GM12872 (cell line): Measurements from ENCODE around the gene ZNF789.

Experiments used
- TF ChIP-seq, protein P1 (sequence below): IDR thresholded peaks from 3 replicates; pipeline ENCODE4 v1.5.1; 2011; ENCODE audit warnings: low read depth, mild to moderate bottlenecking, low read length, moderate library complexity; ENCODE audit not compliant: insufficient read depth

The ZNF789 gene

DNA sequence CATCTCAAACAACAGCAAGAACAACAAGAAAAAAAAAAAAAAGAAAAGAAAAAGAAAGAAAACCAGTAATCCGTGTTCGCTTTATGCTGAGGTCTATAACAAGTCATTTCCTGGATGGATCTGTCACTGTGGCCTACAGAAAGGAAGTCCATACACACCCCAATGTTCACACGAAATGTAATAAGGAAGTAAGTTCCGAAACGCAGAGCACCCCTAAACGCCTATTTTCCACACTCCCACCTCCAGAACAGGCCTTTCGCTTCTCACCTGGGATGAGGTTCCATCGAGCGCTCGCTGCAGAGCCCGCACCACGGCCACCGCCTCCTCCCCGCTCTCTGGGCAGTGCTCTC lies 26.7 kb downstream of the ZNF789 start:
- TF ChIP-seq, protein P1, sequence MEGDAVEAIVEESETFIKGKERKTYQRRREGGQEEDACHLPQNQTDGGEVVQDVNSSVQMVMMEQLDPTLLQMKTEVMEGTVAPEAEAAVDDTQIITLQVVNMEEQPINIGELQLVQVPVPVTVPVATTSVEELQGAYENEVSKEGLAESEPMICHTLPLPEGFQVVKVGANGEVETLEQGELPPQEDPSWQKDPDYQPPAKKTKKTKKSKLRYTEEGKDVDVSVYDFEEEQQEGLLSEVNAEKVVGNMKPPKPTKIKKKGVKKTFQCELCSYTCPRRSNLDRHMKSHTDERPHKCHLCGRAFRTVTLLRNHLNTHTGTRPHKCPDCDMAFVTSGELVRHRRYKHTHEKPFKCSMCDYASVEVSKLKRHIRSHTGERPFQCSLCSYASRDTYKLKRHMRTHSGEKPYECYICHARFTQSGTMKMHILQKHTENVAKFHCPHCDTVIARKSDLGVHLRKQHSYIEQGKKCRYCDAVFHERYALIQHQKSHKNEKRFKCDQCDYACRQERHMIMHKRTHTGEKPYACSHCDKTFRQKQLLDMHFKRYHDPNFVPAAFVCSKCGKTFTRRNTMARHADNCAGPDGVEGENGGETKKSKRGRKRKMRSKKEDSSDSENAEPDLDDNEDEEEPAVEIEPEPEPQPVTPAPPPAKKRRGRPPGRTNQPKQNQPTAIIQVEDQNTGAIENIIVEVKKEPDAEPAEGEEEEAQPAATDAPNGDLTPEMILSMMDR = no peak

DNA sequence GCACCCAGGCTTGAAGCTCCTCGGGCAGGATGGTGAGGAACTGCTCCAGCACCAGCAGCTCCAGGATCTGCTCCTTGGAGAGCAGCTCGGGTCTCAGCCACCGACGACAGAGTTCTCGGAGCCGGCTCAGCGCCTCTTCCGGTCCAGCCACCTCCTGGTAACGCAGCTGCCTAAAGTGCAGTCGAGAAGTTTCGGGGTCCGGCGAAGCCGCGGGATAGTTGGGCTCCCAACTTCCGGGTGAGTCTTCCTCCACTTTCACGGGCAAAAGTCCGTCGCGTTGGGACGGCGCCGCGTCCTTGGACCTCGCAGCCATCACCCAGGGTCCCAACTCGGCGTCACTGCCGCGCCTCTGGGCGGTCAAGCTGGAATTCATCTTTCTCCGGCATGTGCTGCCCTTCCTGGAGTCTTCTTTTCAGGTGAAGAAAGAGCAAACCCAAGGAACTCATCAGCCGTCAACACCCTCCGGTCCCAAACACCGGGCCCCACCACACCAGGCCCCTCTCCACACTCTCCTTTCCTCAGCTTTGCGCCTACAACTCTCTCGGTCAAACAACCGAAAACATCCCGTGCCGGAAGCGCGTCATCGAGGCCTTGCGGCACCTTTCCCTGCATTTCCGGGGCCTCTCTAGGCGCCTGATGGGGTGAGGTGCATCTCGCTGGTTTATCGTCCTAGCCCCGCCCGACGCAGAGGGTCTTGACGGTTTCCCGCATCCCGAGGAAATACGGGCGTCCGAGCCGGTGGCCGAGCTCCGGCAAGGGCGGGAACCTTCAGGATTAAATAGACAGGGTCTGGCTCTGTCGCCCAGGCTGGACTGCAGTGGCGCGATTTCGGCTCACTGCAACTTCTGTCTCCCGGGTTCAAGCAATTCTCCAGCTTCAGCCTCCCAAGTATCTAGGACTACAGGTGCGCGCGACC lies 27.3 kb downstream of the ZNF789 start, which contains the start of gene ZNF394:
Gene ZNF394 (minus strand): TSS at position 561 of the 916 bp plus-strand sequence. CDS start 188 bp downstream, at position 373.
- TF ChIP-seq, protein P1 = no peak

DNA sequence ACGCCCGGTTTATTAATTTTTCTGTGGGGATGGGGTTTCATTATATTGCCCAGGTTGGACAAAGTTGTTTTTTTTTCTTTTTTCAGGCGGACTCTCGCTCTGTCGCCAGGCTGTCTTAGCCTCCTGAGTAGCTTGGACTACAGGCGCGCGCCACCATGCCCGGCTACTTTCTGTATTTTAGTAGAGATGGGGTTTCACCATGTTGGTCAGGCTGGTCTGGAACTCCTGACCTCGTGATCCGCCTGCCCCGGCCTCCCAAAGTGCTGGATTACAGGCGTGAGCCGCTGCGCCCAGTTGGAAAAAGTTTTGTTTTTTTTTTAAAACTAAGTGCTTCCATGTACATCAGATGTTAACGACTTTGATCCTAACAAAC lies 27.9 kb downstream of the ZNF789 start:
- TF ChIP-seq, protein P1 = no peak

DNA sequence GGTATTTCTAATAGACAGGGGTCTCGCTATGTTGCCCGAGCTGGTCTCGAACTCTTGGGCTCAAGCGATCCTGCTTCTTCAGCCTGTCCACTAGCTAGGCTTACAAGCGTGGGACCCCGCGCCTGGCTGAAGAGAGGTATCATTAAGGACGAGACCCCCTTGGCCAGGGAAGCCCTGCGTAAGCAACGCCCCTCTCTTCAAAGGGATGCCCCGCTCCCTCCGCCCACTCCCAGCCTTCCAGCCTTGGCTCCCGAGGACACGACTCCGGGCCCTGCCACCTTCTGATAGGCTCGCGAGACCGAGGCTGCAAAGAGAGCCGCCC lies 31.6 kb downstream of the ZNF789 start:
- TF ChIP-seq, protein P1 = no peak

DNA sequence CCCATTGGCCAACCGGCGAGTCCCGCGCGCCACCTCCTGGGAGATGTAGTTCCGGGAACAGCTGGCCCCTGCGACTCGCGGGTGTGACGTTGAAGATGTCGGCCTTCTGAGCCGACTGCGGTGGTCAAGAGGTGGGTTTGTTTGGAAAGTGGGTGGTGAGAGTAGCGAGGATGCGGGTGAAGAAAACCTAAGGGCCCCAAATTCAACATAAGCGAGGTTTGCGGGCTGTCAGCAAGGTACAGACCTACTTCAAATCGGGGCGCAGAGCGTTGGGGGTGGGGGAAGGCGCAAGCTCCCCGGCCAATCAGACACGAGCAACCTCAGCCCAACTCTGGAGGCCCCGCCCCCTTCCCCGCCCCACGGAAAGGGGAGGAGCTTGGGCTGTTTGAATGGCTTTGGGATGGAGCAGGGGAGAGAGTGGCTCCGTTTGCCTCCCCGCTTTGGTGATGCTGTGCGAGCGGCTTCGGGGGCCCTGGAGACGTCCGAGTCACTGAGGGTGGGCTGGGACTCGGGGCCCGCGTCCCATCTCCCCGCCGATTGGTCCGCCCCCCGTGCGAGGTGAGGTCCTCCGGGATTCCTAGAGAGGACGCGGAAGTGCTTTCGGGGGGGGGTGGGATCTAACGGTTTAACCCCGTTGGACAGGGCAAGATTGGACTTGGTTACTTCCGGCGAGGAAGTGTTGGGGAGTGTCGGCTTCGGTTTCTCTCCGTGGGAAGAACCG lies 32.1 kb downstream of the ZNF789 start, which contains the start of gene ZKSCAN5:
Gene ZKSCAN5 (plus strand): TSS at position 60 of the 721 bp plus-strand sequence. CDS start 1,383 bp downstream, outside the sequence.
- TF ChIP-seq, protein P1 = no peak

DNA sequence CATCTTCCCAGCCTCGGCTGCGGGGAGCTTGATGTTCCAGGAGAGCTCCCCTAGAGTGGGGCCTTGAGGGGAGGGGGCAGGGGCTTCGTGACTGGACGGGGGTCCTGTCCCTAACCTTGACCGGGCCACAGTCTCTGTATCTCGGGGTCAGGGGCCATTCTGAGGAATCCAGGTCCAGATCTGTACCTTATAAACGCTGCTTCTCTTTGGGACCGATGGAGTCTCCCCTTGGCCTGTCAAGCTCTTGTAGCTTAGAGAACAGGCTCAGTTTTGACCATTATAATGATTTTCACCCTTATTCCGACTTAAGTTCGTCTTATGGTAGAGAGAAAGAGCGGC lies 32.6 kb downstream of the ZNF789 start:
- TF ChIP-seq, protein P1 = no peak

DNA sequence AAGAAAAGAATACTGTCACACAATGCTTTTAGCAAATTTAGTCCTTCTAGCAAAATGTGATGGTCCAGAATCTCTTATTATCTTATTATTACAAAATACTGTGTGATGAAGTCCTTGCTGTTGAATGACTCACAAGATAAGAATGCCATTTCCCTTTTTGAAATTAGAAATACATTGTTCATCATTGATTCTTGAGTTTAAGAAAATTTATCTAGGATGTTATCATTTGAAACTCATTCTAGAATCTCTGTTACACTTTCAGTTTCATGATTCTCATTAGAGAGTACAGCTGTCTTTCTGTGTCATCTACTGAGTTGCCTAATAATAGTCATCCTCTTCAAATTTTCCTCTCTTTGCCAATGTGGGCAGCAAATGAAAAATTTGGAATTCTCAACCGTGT lies 41.4 kb downstream of the ZNF789 start:
- TF ChIP-seq, protein P1 = no peak
